HG03280 (cell line): ENCODE measurements around the gene RNF32.
"Not testable (repeated sequence)": the region's sequence is repeated elsewhere in the genome, so short reads cannot be mapped to it uniquely, and the experiment has no call there.

Experiments
- ATAC-seq: cut with Tn5 transposase; IDR thresholded peaks from one replicate; pipeline ENCODE4 v1.9.1; 2021; ENCODE audit warnings: mild to moderate bottlenecking, moderate library complexity; ENCODE audit not compliant: unreplicated experiment

The RNF32 gene

GRCh38 chr7:156612930-156613329 is 27.6 kb upstream of the RNF32 start:
- peak; percentile 55 for ATAC-seq

GRCh38 chr7:156614434-156615264 is 25.9 kb upstream of the RNF32 start:
- ATAC-seq: no peak

- ATAC-seq: no peak
These were observed 24.0 kb upstream of the RNF32 start for GRCh38 chr7:156616269-156617202.

GRCh38 chr7:156617215-156617614 is 23.4 kb upstream of the RNF32 start:
- ATAC-seq: no peak

GRCh38 chr7:156618078-156618779 is 22.3 kb upstream of the RNF32 start:
- ATAC-seq: no peak

GRCh38 chr7:156618780-156619367 is 21.7 kb upstream of the RNF32 start:
- ATAC-seq: no peak

GRCh38 chr7:156619488-156620290 is 20.9 kb upstream of the RNF32 start:
- ATAC-seq: not testable (repeated sequence)

- no peak for ATAC-seq
These were observed 20.3 kb upstream of the RNF32 start for GRCh38 chr7:156620291-156620675.

- no peak for ATAC-seq
These were observed 18.9 kb upstream of the RNF32 start for GRCh38 chr7:156621652-156622051.

- ATAC-seq: no peak
These were observed 15.0 kb upstream of the RNF32 start for GRCh38 chr7:156625580-156625979.

- ATAC-seq: no peak
These were observed 14.2 kb upstream of the RNF32 start for GRCh38 chr7:156626220-156626895.

GRCh38 chr7:156628562-156628961 is 12.0 kb upstream of the RNF32 start:
- no peak for ATAC-seq

- no peak for ATAC-seq
These were observed 10.7 kb upstream of the RNF32 start for GRCh38 chr7:156629873-156630272.

- no peak for ATAC-seq
These were observed 6.5 kb upstream of the RNF32 start for GRCh38 chr7:156634117-156634516.

- ATAC-seq: no peak
These were observed 4.8 kb upstream of the RNF32 start for GRCh38 chr7:156635529-156636385.

GRCh38 chr7:156637093-156637492 is 3.5 kb upstream of the RNF32 start:
- ATAC-seq: not testable (repeated sequence)

GRCh38 chr7:156638443-156639077 is 2.0 kb upstream of the RNF32 start:
- ATAC-seq: no peak
